ENCODE data around the gene LRRC2. TPM values are rescaled to one million over a fixed set of nuclear protein-coding genes. Genes with fewer than 3 reads are reported as not detected.

The LRRC2 gene
- total RNA-seq, 4 donors from 2014 or later = 0.59 to 1.5 (median 0.60) TPM; not detected in 1

DNA sequence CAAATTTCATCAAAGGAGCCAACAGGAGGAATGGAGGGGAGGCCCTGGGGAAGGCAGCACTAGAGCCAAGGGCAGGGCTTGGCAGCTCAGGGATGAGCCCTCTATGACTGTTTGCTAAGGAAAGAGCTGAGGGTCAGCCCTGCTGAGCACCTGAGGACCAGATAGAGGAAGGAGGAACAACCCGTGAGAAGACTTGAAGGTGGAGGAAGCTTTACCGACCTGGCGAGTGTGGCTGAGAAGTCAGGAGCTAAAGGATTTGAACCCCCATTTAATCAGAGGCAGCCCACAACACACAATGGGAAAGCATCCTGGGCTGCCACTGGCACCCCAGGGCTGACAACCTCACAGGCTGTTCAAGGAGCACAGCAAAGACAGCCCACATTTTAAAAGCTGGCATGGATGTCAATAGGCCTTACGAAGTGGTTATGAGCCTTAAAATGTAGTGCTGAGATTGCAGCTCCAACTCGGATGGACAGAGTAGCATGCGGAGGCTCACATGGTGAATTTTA, 20.7 kb upstream of the LRRC2 start:
- no peaks in the 10 kb centered on the region for H3K9me3 ChIP-seq
- no peaks in the 10 kb centered on the region for H3K27me3 ChIP-seq
- TF ChIP-seq, protein P1, sequence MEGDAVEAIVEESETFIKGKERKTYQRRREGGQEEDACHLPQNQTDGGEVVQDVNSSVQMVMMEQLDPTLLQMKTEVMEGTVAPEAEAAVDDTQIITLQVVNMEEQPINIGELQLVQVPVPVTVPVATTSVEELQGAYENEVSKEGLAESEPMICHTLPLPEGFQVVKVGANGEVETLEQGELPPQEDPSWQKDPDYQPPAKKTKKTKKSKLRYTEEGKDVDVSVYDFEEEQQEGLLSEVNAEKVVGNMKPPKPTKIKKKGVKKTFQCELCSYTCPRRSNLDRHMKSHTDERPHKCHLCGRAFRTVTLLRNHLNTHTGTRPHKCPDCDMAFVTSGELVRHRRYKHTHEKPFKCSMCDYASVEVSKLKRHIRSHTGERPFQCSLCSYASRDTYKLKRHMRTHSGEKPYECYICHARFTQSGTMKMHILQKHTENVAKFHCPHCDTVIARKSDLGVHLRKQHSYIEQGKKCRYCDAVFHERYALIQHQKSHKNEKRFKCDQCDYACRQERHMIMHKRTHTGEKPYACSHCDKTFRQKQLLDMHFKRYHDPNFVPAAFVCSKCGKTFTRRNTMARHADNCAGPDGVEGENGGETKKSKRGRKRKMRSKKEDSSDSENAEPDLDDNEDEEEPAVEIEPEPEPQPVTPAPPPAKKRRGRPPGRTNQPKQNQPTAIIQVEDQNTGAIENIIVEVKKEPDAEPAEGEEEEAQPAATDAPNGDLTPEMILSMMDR (IDR thresholded peaks at IDR 0.05) = no peak
- no peak overlapping the region for H3K4me3 ChIP-seq
- DNase-seq (ENCODE audit: low spot score in 2 of 2) = no peak
- WGBS, 2 donors = 71 to 75% methylated on average over 6 of the region's 6 CpGs
- no peaks in the 10 kb centered on the region for H3K36me3 ChIP-seq
- H3K4me1 ChIP-seq = no peaks in the 10 kb centered on the region
- no peak overlapping the region for H3K27ac ChIP-seq

DNA sequence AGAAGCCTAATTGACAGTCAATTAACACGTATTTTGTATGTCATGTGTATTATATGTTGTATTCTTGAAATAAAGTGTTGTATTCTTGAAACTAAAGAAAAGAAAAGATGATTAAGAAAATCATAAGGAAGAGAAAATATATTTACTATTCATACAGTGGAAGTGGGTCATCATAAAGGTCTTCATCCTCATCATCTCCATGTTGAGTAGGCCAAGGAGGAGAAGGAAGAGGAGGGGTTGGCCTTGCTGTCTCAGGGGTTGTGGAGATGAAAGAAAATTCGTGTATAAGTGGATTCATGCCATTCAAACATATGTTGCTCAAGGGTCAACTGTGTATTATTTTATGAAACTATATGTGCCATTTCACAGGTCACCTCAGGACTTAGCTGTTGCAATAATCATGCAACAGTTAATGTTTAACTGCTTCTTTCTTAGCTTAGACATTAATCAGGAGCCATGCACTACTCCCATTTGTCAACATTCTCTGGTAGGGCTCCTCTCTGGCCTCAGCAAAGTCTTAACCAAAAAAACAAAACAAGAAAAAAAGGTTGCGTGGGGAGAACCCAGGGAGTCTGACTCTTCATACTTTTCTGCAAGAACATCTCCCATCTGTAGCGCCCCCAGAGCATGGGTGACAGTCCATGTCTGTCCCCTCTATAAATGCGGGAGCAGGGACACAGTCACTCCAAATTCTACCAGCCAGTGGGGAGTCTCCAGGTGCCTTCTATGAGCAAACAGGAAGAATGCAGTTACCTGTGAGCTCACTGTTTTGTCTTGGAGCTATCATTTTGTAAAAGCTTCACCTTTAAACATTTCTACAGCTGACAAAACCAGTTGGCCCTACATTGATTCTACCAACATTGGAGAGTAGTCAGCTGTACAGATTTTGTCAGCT, 19.9 kb upstream of the LRRC2 start:
- 74 to 77% methylated on average over 5 of the region's 5 CpGs for WGBS, 2 donors
- no peak overlapping the region for H3K4me3 ChIP-seq
- H3K4me1 ChIP-seq = no peaks in the 10 kb centered on the region
- no peaks in the 10 kb centered on the region for H3K9me3 ChIP-seq
- DNase-seq (ENCODE audit: low spot score in 2 of 2) = no peak
- no peaks in the 10 kb centered on the region for H3K36me3 ChIP-seq
- no peaks in the 10 kb centered on the region for H3K27me3 ChIP-seq
- TF ChIP-seq POLR2A (IDR thresholded peaks at IDR 0.05) (no peak), EP300 (IDR thresholded peaks at IDR 0.05) (no peak)
- TF ChIP-seq, protein P1 (IDR thresholded peaks at IDR 0.05) = no peak
- H3K27ac ChIP-seq = no peak overlapping the region

DNA sequence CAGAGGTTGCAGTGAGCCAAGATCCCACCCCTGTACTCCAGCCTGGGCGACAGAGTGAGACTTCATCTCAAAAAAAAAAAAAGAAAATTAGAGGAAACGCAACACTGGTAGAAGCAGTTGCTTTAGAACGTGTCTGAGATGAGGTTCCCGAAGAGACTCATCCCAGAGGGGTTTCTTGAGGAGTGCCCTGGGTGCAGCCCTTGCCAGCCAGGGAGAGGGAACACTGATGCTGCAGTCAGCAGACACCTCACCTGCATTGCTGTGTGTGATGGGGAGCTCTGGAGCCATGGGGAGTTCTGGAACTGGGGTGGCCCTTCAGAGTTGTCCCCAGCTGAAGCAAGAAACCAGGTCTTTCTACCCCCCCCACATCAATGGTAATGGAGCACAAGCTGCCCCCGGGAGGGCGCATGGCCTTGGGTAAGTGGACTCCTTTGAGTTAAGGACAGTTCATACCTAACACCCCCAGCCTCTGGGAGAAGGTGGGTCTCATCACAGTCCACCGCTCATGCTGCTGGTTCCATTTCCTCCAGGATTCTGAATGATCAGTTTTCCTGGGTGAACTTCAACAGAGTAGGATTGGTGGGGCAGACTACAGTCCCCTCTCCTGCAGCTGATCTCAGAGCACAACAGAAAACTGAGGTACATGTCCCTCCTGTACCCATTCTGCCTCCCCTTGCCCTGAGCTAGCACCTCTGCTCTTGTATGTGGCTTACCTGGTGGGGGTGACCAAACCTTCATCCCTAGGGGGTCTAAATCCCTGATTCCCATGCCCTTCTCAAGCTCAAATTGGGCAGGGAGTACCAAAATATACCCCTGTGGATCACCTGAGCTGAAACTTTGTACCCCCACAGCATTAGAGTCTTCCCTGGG, 18.7 kb upstream of the LRRC2 start:
- TF ChIP-seq POLR2A (IDR thresholded peaks at IDR 0.05) (no peak), EP300 (IDR thresholded peaks at IDR 0.05) (no peak)
- TF ChIP-seq, protein P1 (IDR thresholded peaks at IDR 0.05) = no peak
- no peak for DNase-seq (ENCODE audit: low spot score in 2 of 2)
- Histone ChIP-seq H3K36me3 (no peaks in the 10 kb centered on the region), H3K27ac (no peak overlapping the region), H3K4me1 (no peaks in the 10 kb centered on the region), H3K4me3 (no peak overlapping the region), H3K27me3 (peaks cover 0 to 5% of the 10 kb centered on the region in 2 donors), H3K9me3 (no peaks in the 10 kb centered on the region)
- 89 to 92% methylated on average over 7 of the region's 7 CpGs for WGBS, 2 donors

DNA sequence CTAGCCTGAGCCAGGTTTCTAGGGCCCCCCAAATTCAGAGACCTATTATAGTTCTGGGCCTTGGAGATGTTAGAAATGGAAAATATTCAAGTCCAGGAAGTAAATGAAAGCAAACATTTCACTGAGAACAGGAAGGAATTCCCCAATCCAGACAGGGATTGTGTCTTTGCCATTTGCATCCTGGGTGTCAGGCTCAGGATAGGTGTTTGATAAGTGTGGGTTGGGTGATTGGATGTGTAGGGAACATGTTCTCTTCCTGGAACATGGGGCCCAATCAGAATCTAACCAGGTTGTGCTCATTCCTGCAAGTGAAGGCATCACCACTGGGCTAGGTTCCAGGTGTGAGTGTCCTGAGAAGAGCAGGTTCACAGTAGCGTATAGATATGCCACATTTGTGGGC, 14.6 kb upstream of the LRRC2 start:
- Histone ChIP-seq H3K27ac (no peak overlapping the region), H3K36me3 (no peaks in the 10 kb centered on the region), H3K4me1 (peaks cover 0 to 20% (median 0%) of the 10 kb centered on the region in 4 donors), H3K27me3 (peaks cover 0 to 47% of the 10 kb centered on the region in 2 donors), H3K9me3 (no peaks in the 10 kb centered on the region), H3K4me3 (no peak overlapping the region)
- DNase-seq (ENCODE audit: low spot score in 2 of 2) = no peak
- TF ChIP-seq POLR2A (IDR thresholded peaks at IDR 0.05) (no peak), EP300 (IDR thresholded peaks at IDR 0.05) (no peak)
- TF ChIP-seq, protein P1 (IDR thresholded peaks at IDR 0.05) = no peak
- 83 to 100% methylated on average over 1 of the region's 1 CpG for WGBS, 2 donors

All from tibial nerve (tissue), 4 donors.